A549 (cell line): ENCODE results near the gene MTFMT. TPM values are rescaled to one million over a fixed set of nuclear protein-coding genes. Genes with fewer than 3 reads are reported as not detected.

ENCODE experiments used
- ATAC-seq, 2 experiments: fragments of 200-7000 bp in 1 of 2; fragments of >200 bp in 1 of 2; cut with Nextera tagmentation in 1 of 2; cut with Tn5 transposase in 1 of 2; 3 replicates each; pipeline versions ENCODE4 v1.8.0 to v1.9.1; 2018 to 2020; ENCODE audit warnings: mild to moderate bottlenecking in 1 of 2, moderate library complexity in 1 of 2
- CTCF ChIA-PET: fragments of 300-600 bp; sonication (Branson Sonifier 250); formaldehyde crosslinking; extraction: SDS; loops from one replicate; lab custom pipeline; 2021; ENCODE audit warnings: antibody characterized with exemption, inconsistent platforms; lab: Yijun Ruan, JAX
- POLR2A ChIA-PET: fragments of 350-600 bp; formaldehyde crosslinking; extraction: SDS; loops from one replicate; lab custom pipeline; 2021; ENCODE audit warnings: antibody characterized with exemption, inconsistent platforms; lab: Yijun Ruan, JAX
- DNase-seq, 2 experiments: peaks; one replicate each; pipeline versions ENCODE4 v3.0.0 to v3.0.0-alpha.2; 2011 to 2016; ENCODE audit warnings: low read depth in 1 of 2, low spot score in 1 of 2
- FAIRE-seq: peaks from 2 replicates; lab custom pipeline; 2011; peaks lifted over from hg19 to GRCh38; lab: Jason Lieb, UNC
- H3K27ac ChIP-seq, 2 experiments: fragments of >200 bp; sonication (Bioruptor Twin); formaldehyde crosslinking; 3 replicates each; pipeline ENCODE4 v1.5.1; 2016 to 2017
- H3K4me1 ChIP-seq: fragments of >200 bp; sonication (Bioruptor Twin); formaldehyde crosslinking; 3 replicates; pipeline ENCODE4 v1.6.1; 2016
- H3K4me2 ChIP-seq: fragments of >200 bp; sonication (Bioruptor Twin); formaldehyde crosslinking; 3 replicates; pipeline ENCODE4 v1.6.1; 2016
- H3K4me3 ChIP-seq: fragments of >200 bp; sonication (Bioruptor Twin); formaldehyde crosslinking; 3 replicates; pipeline ENCODE4 v1.5.1; 2016
- H3K9me3 ChIP-seq: fragments of >200 bp; sonication (Bioruptor Twin); formaldehyde crosslinking; 3 replicates; pipeline ENCODE4 v1.6.1; 2016
- CHD2 ChIP-seq: fragments of 150-350 bp; IDR thresholded peaks from 2 replicates; pipeline ENCODE4 v1.6.1; 2014; ENCODE audit warnings: low read length; ENCODE audit not compliant: partially characterized antibody
- EHF ChIP-seq: fragments of 250-450 bp; sonication (Bioruptor Pico); IDR thresholded peaks from 2 replicates; pipeline ENCODE4 v1.5.0; 2020; ENCODE audit warnings: mild to moderate bottlenecking
- ELK1 ChIP-seq: fragments of 150-350 bp; IDR thresholded peaks from 2 replicates; pipeline ENCODE4 v1.6.1; 2014; ENCODE audit warnings: low read depth, mild to moderate bottlenecking, low read length
- ESRRA ChIP-seq: fragments of 150-350 bp; IDR thresholded peaks from 2 replicates; pipeline ENCODE4 v1.6.1; 2014; ENCODE audit warnings: mild to moderate bottlenecking, low read length, borderline replicate concordance
- FOSB ChIP-seq: fragments of 250-450 bp; sonication (Bioruptor Pico); IDR thresholded peaks from 2 replicates; pipeline ENCODE4 v1.5.0; 2020; ENCODE audit warnings: mild to moderate bottlenecking, moderate library complexity
- FOSL2 ChIP-seq, 2 experiments: fragments of 450-650 bp in 1 of 2; fragments of >200 bp in 1 of 2; sonication (Bioruptor Twin) in 1 of 2; formaldehyde crosslinking; IDR thresholded peaks; 2 replicates each; pipeline versions ENCODE4 v1.5.0 to v1.6.1; 2016 to 2020; ENCODE audit warnings: mild to moderate bottlenecking in 1 of 2, moderate library complexity in 1 of 2
- GATA3 ChIP-seq: IDR thresholded peaks from 2 replicates; pipeline ENCODE4 v1.6.1; 2012; ENCODE audit warnings: borderline replicate concordance
- HOXA7 ChIP-seq: fragments of 250-450 bp; sonication (Bioruptor Pico); IDR thresholded peaks from 2 replicates; pipeline ENCODE4 v1.5.0; 2020; ENCODE audit warnings: mild to moderate bottlenecking, moderate library complexity
- JUNB ChIP-seq: fragments of >200 bp; sonication (Bioruptor Twin); formaldehyde crosslinking; IDR thresholded peaks from 2 replicates; pipeline ENCODE4 v1.6.1; 2016
- KDM1A ChIP-seq: fragments of 200-600 bp; sonication (generic); IDR thresholded peaks from 2 replicates; pipeline ENCODE4 v1.6.1; 2016; ENCODE audit warnings: low read depth, mild to moderate bottlenecking
- MAFK ChIP-seq: fragments of 450-650 bp; IDR thresholded peaks from 2 replicates; pipeline ENCODE4 v1.6.1; 2014; ENCODE audit not compliant: partially characterized antibody
- MYC ChIP-seq: IDR thresholded peaks from 2 replicates; pipeline ENCODE4 v1.6.1; 2012; ENCODE audit warnings: mild to moderate bottlenecking, inconsistent platforms, low read length, improper control_type of control experiment, borderline replicate concordance
- NFE2L2 ChIP-seq: fragments of 150-350 bp; conservative IDR thresholded peaks from 2 replicates; pipeline ENCODE4 v1.6.1; 2014; ENCODE audit warnings: low read length
- RCOR1 ChIP-seq: fragments of 150-350 bp; IDR thresholded peaks from 2 replicates; pipeline ENCODE4 v1.6.1; 2014; ENCODE audit warnings: antibody characterized with exemption, low read length, low read depth
- USF2 ChIP-seq: fragments of 450-650 bp; IDR thresholded peaks from 2 replicates; pipeline ENCODE4 v1.6.1; 2014; ENCODE audit warnings: antibody characterized with exemption
- ZNF302 ChIP-seq: fragments of 250-450 bp; sonication (Bioruptor Pico); IDR thresholded peaks from 2 replicates; pipeline ENCODE4 v1.9.0; 2021; ENCODE audit warnings: inconsistent platforms, mild to moderate bottlenecking, moderate library complexity
- WGBS: methylation state at CpG from one replicate; pipeline ENCODE4 v1.1.6; 2017; ENCODE audit errors: missing lambda C conversion rate; 5-methylcytosine and 5-hydroxymethylcytosine counted together
- polyA plus RNA-seq, 4 experiments: library from polyadenylated mRNA; depleted of rRNA in 3 of 4; stranded (reverse); fragments of >200 nt; fragmentation: RNase III in 1 of 4; extraction: RNeasy Plus Mini Kit Qiagen cat#74134 plus additional on column Dnase treatment in 1 of 4; gene quantifications; 2 replicates in 3 of 4; 3 replicates in 1 of 4; pipeline ENCODE4 v1.2.3, GENCODE V29; 2011 to 2017
- TF ChIP-seq, protein P1 (sequence below): IDR thresholded peaks from 2 replicates; pipeline ENCODE4 v1.6.1; 2012

MTFMT gene
- polyA plus RNA-seq, 2 of the 4 experiments (the other 2 are of a cell fraction): 21.4 to 23.4 TPM

- H3K9me3 ChIP-seq: no peaks in the 10 kb centered on the region
- TF ChIP-seq USF2: peak; percentile 63
- no peak for TF ChIP-seq RCOR1
- TF ChIP-seq, all 56 proteins: peak for 1
- Histone ChIP-seq H3K4me1 (peaks cover 40% of the 10 kb centered on the region), H3K4me2 (peak overlapping the region; percentile 48), H3K4me3 (no peak overlapping the region), H3K27ac (peak overlapping the region; percentile 56 to 75; a peak in 5 of 6 replicates)
- WGBS: 80% methylated on average over 8 of the region's 8 CpGs
- peak in 1 of 2 experiments; percentile 47; a peak in 4 of 6 replicates for ATAC-seq
- peak in 1 of 2 experiments; percentile 66 for DNase-seq
- CTCF ChIA-PET: interaction anchor here (1.2 to 33.7 kb wide), 4 partner anchors 3 to 214 kb away, joined by 6 to 1280 read pairs (median 663); partner anchors contain the start of genes KBTBD13, RASL12 and SLC51B
- FAIRE-seq: no peak
- POLR2A ChIA-PET: no interaction called here
Observed at GRCh38 chr15:65057549-65057940, 28.1 kb upstream of the MTFMT start.

GRCh38 chr15:65056868-65057548 lies 27.6 kb upstream of the MTFMT start:
- ChIA-PET CTCF (interaction anchor here (1.2 to 33.7 kb wide), 8 partner anchors 15 to 329 kb away, joined by 4 to 1280 read pairs (median 40); partner anchors contain the start of genes KBTBD13, RASL12 and SLC51B), POLR2A (no interaction called here)
- ATAC-seq: peak; percentile 47 to 57; a peak in 4 of 6 replicates
- Histone ChIP-seq H3K9me3 (no peaks in the 10 kb centered on the region), H3K4me2 (peak overlapping the region; percentile 48)
- 32% methylated on average over 8 of the region's 8 CpGs for WGBS
- TF ChIP-seq HOXA7 (CRISPR knock-in tag) (no peak), FOSB (no peak), NFE2L2 (no peak), ELK1 (no peak), FOSL2 (IDR thresholded peaks at IDR 0.05) (no peak), FOSL2 (CRISPR knock-in tag; IDR thresholded peaks at IDR 0.05) (peak; percentile 57), CHD2 (no peak), MYC (no peak), GATA3 (no peak), KDM1A (no peak), EHF (no peak), MAFK (no peak), ESRRA (peak; percentile 56; the same call in 1 of the 2 replicates)
- TF ChIP-seq, protein P1, sequence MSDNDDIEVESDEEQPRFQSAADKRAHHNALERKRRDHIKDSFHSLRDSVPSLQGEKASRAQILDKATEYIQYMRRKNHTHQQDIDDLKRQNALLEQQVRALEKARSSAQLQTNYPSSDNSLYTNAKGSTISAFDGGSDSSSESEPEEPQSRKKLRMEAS: peak; percentile 53
- TF ChIP-seq, all 56 proteins: peak for 3
- H3K27ac ChIP-seq: peak overlapping the region; percentile 56 to 75
- no peak for FAIRE-seq
- peaks cover 40% of the 10 kb centered on the region for H3K4me1 ChIP-seq
- peak; percentile 76 for DNase-seq
- no peak overlapping the region for H3K4me3 ChIP-seq

- H3K4me1 ChIP-seq: peaks cover 40% of the 10 kb centered on the region
- no peak for FAIRE-seq
Observed at GRCh38 chr15:65056106-65056505, 26.7 kb upstream of the MTFMT start.

More at GRCh38 chr15:65056106-65056505, 26.7 kb upstream of the MTFMT start:
- no peaks in the 10 kb centered on the region for H3K9me3 ChIP-seq
- no peak for DNase-seq
- 84% methylated on average over 9 of the region's 9 CpGs for WGBS
- no peak for TF ChIP-seq ESRRA
- no peak for TF ChIP-seq NFE2L2
- TF ChIP-seq HOXA7 (CRISPR knock-in tag): no peak
- TF ChIP-seq JUNB: no peak
- TF ChIP-seq ZNF302: no peak
- ChIA-PET CTCF (interaction anchor here (0.6 to 33.7 kb wide), 12 partner anchors 14 to 328 kb away, joined by 3 to 1280 read pairs (median 17); partner anchors contain the start of genes KBTBD13, PDCD7, RASL12 and SLC51B), POLR2A (no interaction called here)
- H3K4me3 ChIP-seq: no peak overlapping the region
- ATAC-seq: no peak
- peak overlapping the region in 1 of 2 experiments; percentile 75; a peak in 3 of 6 replicates for H3K27ac ChIP-seq
- H3K4me2 ChIP-seq: no peak overlapping the region
